GM18519 (cell line): ENCODE measurements around the gene CR1.
"Not testable (repeated sequence)": the region's sequence is repeated elsewhere in the genome, so short reads cannot be mapped to it uniquely, and the experiment has no call there.

ENCODE experiments used
- ATAC-seq: cut with Tn5 transposase; IDR thresholded peaks from one replicate; pipeline ENCODE4 v1.9.1; 2021; ENCODE audit warnings: mild to moderate bottlenecking, moderate library complexity; ENCODE audit not compliant: unreplicated experiment, low FRiP score

Gene CR1

GRCh38 chr1:207502726-207503125 is 6.8 kb downstream of the CR1 start:
- ATAC-seq: no peak

DNA sequence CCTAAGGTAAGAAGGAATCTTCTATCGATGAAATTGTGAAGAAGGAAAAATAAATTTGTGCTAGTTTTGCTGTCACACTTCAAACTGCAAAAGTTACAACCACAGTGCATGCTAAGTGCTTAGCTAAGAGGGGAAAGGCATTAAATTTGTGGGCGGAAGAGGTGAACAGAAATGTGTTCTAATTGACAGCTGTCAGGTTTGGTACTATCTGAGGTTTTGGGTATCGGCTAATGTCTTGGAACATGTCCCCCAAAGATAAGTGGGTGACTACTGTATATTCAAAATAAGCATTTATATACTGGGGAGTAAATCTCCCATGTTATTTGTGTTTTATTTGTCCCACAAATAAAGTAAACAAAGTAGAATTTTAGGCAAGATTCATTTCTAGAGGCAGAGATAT is 8.0 kb downstream of the CR1 start:
- no peak for ATAC-seq

DNA sequence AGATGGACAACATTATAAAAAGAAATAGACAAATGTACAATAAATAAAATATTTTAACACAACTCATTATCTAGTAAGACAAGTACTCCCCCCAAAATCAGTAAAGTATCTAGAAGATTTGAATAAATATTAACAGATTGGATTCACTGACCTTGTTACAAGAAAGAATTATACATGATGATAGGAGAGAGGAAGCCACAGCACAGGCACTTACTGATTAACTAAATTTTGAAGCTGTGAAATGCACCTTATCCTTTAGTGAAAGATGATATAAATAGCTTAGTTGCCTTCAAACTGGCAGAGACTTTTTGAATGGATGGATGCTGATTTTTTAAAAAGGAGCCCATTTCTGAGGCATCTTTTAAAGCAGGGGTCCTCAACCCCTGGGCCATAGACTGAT is 8.5 kb downstream of the CR1 start:
- ATAC-seq: no peak

DNA sequence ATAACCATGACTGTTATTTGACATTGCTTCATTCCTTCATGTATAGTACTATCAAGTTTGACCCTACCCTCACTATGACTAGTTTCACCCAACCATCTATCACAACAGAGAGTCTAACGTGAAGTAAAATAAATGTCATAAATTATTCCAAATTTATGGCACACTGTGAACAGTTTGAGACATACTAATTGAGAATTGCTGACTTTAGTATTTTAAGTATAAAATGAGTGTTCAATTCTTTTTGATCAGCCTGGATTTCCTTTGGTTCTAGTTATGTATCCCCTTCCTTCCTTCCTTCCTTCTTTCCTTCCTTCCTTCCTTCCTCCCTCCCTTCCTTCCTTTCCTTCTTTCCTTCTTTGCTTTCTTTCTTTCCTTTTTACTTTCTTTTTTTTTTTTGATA is 14.5 kb downstream of the CR1 start:
- ATAC-seq: no peak

- ATAC-seq: no peak
Measured at GRCh38 chr1:207514890-207515289, 18.9 kb downstream of the CR1 start.

DNA sequence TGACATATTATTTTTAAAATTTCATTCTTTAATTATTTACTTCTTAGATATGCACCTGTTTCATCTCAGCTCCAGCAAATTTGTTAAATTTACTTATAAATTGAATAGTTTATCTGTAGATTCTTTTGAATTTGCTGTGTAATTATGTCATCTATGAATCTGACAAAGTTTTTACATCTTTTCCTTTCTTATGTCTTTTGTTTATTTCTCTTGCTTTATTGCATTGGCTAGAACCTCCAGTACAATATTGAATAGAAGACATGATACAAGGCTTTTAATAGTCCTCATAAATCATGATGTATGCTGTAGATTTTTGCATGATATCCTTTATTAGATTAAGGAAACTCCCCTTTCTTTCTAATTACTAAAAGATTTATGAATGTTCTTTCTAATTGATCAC is 20.8 kb downstream of the CR1 start:
- no peak for ATAC-seq

GRCh38 chr1:207518608-207519236 is 22.8 kb downstream of the CR1 start:
- no peak for ATAC-seq

DNA sequence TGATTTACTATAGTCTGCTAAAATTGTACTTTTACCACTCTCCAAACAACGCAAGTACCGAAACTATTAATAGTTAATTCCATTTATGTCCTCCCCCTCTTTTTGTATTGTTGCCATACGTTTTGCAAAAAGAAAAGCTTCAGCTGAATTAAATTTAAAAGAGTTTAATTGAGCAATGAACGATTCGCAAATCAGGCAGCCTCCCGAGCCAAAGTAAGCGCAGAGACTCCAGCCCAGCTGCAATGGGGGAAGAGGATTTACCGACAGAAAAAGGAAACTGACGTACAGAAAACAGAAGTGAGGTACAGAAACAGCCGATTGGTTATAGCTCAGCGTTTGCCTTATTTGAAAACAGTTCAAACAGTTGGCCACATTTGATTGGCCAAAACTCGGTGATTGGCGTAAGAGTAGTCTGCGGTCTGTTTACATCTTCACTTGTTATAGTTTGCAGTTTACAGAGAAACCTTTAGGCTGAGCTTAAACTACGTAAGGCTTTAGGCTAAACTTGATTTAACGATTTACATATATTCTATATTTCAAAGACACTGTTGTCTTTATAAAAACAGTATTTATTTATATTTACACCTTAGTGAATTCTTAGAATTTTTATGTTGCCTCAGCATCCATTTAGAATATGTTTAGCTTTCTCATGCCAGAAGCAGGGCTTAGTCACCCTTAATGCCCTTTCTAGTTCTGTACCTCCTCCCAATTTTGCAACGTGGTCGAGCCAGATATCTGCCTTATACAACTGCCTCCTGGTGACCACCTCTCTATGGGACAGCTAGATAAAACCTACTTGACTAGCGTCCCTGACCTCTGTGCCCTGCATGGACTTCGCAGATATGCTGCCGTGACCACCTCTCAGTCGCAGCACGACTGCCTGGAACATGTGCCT is 23.8 kb downstream of the CR1 start:
- ATAC-seq: no peak

DNA sequence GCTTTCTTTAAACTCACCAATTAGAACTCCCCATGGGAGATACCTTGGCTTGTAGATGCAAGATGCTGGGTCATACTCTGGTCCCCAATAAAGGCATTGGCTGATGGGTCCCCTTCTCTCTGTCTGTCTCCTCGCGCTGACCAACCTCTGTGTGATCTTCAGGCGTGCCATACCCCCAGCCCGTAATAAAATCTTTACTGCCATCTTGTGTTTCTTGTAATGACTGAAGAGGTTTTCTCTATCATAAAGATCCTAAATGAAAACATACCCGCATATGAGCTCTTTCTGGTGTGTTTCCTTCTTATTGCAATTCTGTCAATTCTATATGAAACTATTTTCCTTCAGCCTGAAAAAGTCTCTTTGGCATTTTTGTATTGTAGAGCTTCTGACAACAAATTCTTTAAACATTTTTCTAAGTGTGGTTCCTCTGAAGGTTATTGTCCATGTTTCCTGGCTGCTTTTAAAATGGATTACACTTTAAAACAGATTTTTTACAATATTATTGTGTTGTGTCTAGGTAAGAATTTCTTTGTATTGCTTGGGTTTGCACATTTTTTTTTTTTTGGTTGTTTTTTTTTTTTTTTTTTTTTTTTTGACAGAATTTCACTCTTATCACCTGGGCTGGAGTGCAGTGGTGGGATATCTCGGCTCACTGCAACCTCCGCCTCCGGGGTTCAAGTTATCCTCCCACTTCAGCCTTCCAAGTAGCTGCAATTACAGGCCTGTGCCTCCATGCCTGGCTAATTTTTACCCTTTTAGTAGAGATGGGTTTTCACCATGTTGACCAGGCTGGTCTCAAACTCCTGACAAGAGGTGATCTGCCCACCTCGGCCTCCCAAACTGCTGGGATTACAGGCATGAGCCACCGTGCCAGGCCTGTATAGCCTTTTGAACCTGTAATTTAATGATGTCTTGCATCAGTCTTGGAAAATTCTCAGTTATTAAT is 24.7 kb downstream of the CR1 start:
- ATAC-seq: not testable (repeated sequence)

- ATAC-seq: not testable (repeated sequence)
Measured at GRCh38 chr1:207525239-207525638, 29.3 kb downstream of the CR1 start.

GRCh38 chr1:207528401-207528800 is 32.4 kb downstream of the CR1 start:
- not testable (repeated sequence) for ATAC-seq

- ATAC-seq: not testable (repeated sequence)
Measured at GRCh38 chr1:207536263-207536662, 40.3 kb downstream of the CR1 start.

- ATAC-seq: not testable (repeated sequence)
Measured at GRCh38 chr1:207546677-207547357, 50.9 kb downstream of the CR1 start.

GRCh38 chr1:207554823-207555222 is 58.9 kb downstream of the CR1 start:
- ATAC-seq: not testable (repeated sequence)

GRCh38 chr1:207565546-207566468 is 69.8 kb downstream of the CR1 start:
- ATAC-seq: no peak

GRCh38 chr1:207571926-207572325 is 76.0 kb downstream of the CR1 start:
- not testable (repeated sequence) for ATAC-seq

GRCh38 chr1:207573074-207573473 is 77.1 kb downstream of the CR1 start:
- not testable (repeated sequence) for ATAC-seq

DNA sequence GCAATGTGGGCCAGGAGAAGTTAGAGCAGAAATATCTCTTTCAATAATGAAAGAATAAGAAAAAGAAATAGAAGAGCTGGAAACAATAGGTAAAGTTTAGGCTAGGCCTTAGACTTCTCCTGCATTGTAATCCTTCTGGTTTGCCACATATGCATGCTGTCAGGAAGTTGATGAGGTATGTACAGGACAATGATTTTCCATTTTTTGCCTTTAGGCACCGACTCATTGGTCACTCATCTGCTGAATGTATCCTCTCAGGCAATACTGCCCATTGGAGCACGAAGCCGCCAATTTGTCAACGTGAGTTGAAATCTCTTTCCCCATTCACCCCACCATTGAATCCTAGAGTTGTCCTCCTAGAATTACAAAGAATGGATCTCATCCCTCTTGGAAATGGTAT is 79.4 kb downstream of the CR1 start:
- ATAC-seq: not testable (repeated sequence)

GRCh38 chr1:207578796-207579435 is 83.0 kb downstream of the CR1 start:
- peak; percentile 10 for ATAC-seq
